Measurements from ENCODE around the gene ZCCHC3. TPM values are rescaled to one million over a fixed set of nuclear protein-coding genes. Genes with fewer than 3 reads are reported as not detected.

The ZCCHC3 gene
- total and polyA plus RNA-seq, 7 donors, result 6.0 to 22.1 (median 11.7) TPM

DNA sequence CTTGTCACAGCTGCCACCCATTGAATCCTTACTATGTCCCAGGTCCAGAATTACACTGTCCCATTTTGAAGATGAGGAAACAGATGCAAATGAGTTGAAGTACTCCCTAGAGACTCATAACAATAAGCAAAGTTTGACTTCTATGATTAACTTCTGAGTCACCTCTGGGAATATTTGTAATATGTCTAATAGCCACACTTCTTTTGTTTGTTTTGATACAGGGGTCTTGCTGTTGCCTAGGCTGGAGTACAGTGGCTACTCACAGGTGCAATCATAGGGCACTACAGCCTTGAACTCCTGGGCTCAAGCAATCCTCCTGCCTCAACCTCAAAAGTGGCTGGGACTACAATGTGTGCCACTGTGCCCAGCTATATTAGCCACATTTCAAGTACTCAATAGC lies 16.6 kb downstream of the ZCCHC3 start:
- no peaks in the 10 kb centered on the region for H3K9me3 ChIP-seq
- no peak for TF ChIP-seq CTCF (IDR thresholded peaks at IDR 0.05)
- TF ChIP-seq POLR2A (IDR thresholded peaks at IDR 0.05), result no peak
- no peak for TF ChIP-seq POLR2AphosphoS5 (IDR thresholded peaks at IDR 0.05)
- TF ChIP-seq EP300 (IDR thresholded peaks at IDR 0.05), result no peak
- H3K27me3 ChIP-seq, result no peaks in the 10 kb centered on the region
- intact Hi-C loops (cut with DNase I), result no loop called here
- DNase-seq, result no peak
- H3K27ac ChIP-seq, result no peak overlapping the region
- no peak overlapping the region for H3K4me3 ChIP-seq
- H3K36me3 ChIP-seq, result peaks cover 0 to 6% (median 0%) of the 10 kb centered on the region in 4 donors
- peaks cover 0 to 20% (median 18%) of the 10 kb centered on the region in 4 donors for H3K4me1 ChIP-seq

DNA sequence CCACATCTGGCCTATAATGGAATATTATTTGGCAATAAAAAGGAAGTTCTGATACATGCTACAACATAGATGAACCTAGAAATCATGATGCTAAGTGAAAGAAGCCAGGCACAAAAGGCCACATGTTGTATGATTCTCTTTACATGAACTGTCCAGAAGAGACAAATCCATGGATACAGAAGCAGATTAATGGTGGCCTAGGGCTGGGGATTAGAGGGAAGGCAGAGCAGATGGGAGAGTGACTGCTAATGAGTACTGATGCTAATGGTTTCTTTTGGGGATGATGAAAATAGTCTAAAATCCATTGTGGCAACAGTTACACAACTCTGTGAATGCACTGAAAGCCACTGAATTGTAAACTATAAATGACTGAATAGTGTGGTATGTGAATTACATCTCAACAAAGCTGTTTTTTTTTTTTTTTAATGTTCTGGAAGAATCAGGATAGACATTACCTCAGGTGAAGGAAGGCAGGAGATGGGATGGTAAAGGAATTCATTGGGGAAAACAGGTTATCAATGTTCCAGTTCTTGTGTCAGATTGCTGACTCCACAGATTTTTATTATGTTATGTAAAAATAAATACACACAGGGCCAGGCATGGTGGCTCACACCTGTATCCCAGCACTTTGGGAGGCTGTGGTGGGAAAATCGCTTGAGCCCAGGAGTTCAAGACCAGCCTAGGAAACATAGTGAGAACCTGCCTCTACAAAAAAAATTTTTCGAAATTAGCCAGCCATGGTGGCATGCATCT lies 19.1 kb downstream of the ZCCHC3 start:
- H3K9me3 ChIP-seq, result no peaks in the 10 kb centered on the region
- 97% methylated on average over 2 of the region's 2 CpGs for WGBS, 2 donors
- TF ChIP-seq EP300 (IDR thresholded peaks at IDR 0.05) (no peak), POLR2AphosphoS5 (IDR thresholded peaks at IDR 0.05) (no peak), CTCF (IDR thresholded peaks at IDR 0.05) (no peak), POLR2A (IDR thresholded peaks at IDR 0.05) (no peak)
- no peak overlapping the region for H3K4me3 ChIP-seq
- intact Hi-C loops (cut with DNase I), result no loop called here
- H3K4me1 ChIP-seq, result no peaks in the 10 kb centered on the region
- H3K27ac ChIP-seq, result no peak overlapping the region
- peaks cover 0 to 15% (median 0%) of the 10 kb centered on the region in 4 donors for H3K36me3 ChIP-seq
- no peaks in the 10 kb centered on the region for H3K27me3 ChIP-seq
- no peak for DNase-seq

DNA sequence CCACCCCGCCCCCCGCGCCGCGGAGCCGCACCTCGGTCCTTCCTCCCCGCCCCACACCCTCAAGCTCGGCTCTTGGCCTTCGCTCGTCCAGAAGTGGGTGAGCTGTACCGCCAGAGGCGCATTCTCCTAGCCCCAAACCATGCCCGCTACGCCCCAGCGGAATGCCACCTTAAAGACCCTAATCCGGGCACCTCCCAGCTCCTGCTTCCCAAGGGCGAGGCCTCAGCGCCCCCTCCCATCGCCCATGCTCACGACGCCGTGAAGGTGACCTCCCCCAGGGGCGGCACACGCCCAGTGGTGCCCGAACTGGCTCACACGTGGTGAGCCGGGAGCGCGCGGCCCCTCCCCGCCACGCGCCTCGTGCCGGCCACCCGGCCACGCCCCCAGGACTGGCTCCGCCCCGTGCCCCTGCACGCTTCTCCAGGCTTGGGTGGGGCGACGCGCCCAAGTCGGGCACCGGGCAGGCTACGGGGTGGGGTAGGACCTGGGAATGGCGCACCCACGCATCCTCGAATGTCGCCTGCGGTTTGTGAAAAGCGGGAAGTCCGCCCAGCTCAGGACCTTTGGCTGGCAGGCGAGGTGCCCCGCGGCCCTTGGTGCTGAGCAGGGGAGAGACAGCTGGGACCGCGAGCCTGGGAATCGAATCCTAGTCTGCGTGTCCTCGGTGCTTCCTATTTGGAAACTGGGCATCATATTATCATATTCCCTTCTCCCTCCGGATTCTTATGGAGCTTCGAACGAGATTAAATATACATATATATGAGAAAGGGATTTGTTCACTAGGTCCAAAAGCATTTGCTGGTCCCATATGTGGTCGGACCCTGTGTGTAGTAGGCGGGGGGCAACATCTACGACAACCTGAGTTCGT lies 27.0 kb downstream of the ZCCHC3 start:
- Histone ChIP-seq H3K27ac (peak overlapping the region; percentile 90 to 97 (median 96)), H3K36me3 (peaks cover 0 to 9% (median 0%) of the 10 kb centered on the region in 4 donors), H3K27me3 (no peaks in the 10 kb centered on the region), H3K4me3 (peak overlapping the region; percentile 62 to 81 (median 64)), H3K9me3 (no peaks in the 10 kb centered on the region), H3K4me1 (peaks cover 0 to 42% (median 30%) of the 10 kb centered on the region in 4 donors)
- intact Hi-C loops (cut with DNase I), result loop anchor here (1.0 to 2.0 kb wide), 3 partner anchors 14 to 26 kb away; partner anchors contain the start of gene NRSN2
- peak; percentile 94 for DNase-seq
- 1% methylated on average over 69 of the region's 69 CpGs for WGBS, 2 donors
- TF ChIP-seq POLR2A (IDR thresholded peaks at IDR 0.05), result peak; percentile 52 to 53
- peak; percentile 79 to 92 (median 91) for TF ChIP-seq POLR2AphosphoS5 (IDR thresholded peaks at IDR 0.05)
- TF ChIP-seq CTCF (IDR thresholded peaks at IDR 0.05), result peak in 3 of 4 experiments; percentile 15 to 25 (median 24)
- TF ChIP-seq EP300 (IDR thresholded peaks at IDR 0.05), result no peak

- intact Hi-C loops (cut with DNase I), result loop anchor here (2.0 kb wide), 2 partner anchors 14 to 22 kb away; partner anchors contain the start of gene NRSN2
- 0 to 1% methylated on average over 106 of the region's 106 CpGs for WGBS, 2 donors
Measured at GRCh38 chr20:325045-325888, 27.9 kb downstream of the ZCCHC3 start, which contains the start of gene SOX12. SOX12 (plus strand) TSS chr20:325552; CDS start chr20:325925, 373 bp downstream.

More at GRCh38 chr20:325045-325888, 27.9 kb downstream of the ZCCHC3 start, which contains the start of gene SOX12:
- H3K9me3 ChIP-seq, result no peaks in the 10 kb centered on the region
- DNase-seq, result peak; percentile 98
- H3K27ac ChIP-seq, result peak within 1 kb of the TSS; percentile 90 to 97 (median 96)
- peaks cover 0 to 50% (median 38%) of the 10 kb centered on the region in 4 donors for H3K4me1 ChIP-seq
- peak within 1 kb of the TSS; percentile 63 to 81 (median 65) for H3K4me3 ChIP-seq
- H3K36me3 ChIP-seq, result peaks cover 0 to 3% (median 0%) of the 10 kb centered on the region in 4 donors
- peak; percentile 72 to 88 (median 76) for TF ChIP-seq POLR2AphosphoS5 (IDR thresholded peaks at IDR 0.05)
- no peak for TF ChIP-seq CTCF (IDR thresholded peaks at IDR 0.05)
- no peak for TF ChIP-seq EP300 (IDR thresholded peaks at IDR 0.05)
- TF ChIP-seq POLR2A (IDR thresholded peaks at IDR 0.05), result peak; percentile 31 to 72
- H3K27me3 ChIP-seq, result no peaks in the 10 kb centered on the region
